H9 (cell line): ENCODE data around the gene CYBC1. TPM values are rescaled to one million over a fixed set of nuclear protein-coding genes. Genes with fewer than 3 reads are reported as not detected.

Experiments
- DNase-seq: peaks from one replicate; pipeline ENCODE4 v3.0.0-alpha.2; 2017
- H2AFZ ChIP-seq: one replicate; pipeline ENCODE4 v1.6.1; 2013; ENCODE audit warnings: mild to moderate bottlenecking, low read length, control low read depth, moderate library complexity
- H2AK5ac ChIP-seq: 2 replicates; pipeline ENCODE4 v1.6.1; 2013; ENCODE audit warnings: low read length, control low read depth, mixed read lengths; ENCODE audit not compliant: insufficient read length
- H2BK120ac ChIP-seq: one replicate; pipeline ENCODE4 v1.6.1; 2013; ENCODE audit warnings: low read depth, mild to moderate bottlenecking, low read length, control low read depth, inconsistent platforms; ENCODE audit not compliant: poor library complexity, severe bottlenecking
- H2BK12ac ChIP-seq: 2 replicates; pipeline ENCODE4 v1.6.1; 2013; ENCODE audit warnings: low read length, control low read depth, mixed read lengths, low read depth; ENCODE audit not compliant: insufficient read length
- H2BK15ac ChIP-seq: 2 replicates; pipeline ENCODE4 v1.6.1; 2013; ENCODE audit warnings: low read depth, low read length, control low read depth
- H2BK20ac ChIP-seq: one replicate; pipeline ENCODE4 v1.6.1; 2013; ENCODE audit warnings: low read depth, mild to moderate bottlenecking, low read length, control low read depth, inconsistent platforms; ENCODE audit not compliant: poor library complexity, severe bottlenecking
- H2BK5ac ChIP-seq: 2 replicates; pipeline ENCODE4 v1.6.1; 2013; ENCODE audit warnings: low read length, control low read depth, mixed read lengths; ENCODE audit not compliant: insufficient read length
- H3K14ac ChIP-seq: 2 replicates; pipeline ENCODE4 v1.6.1; 2013; ENCODE audit warnings: low read length, control low read depth; ENCODE audit not compliant: insufficient read depth
- H3K18ac ChIP-seq: 2 replicates; pipeline ENCODE4 v1.6.1; 2013; ENCODE audit warnings: low read depth, mild to moderate bottlenecking, mixed read lengths, low read length, control low read depth; ENCODE audit not compliant: insufficient read length
- H3K23ac ChIP-seq: 2 replicates; pipeline ENCODE4 v1.6.1; 2013; ENCODE audit warnings: low read length, control low read depth, mixed read lengths, low read depth; ENCODE audit not compliant: insufficient read length
- H3K23me2 ChIP-seq: 2 replicates; pipeline ENCODE4 v1.6.1; 2013; ENCODE audit warnings: low read depth, mild to moderate bottlenecking, mixed read lengths, low read length, control low read depth; ENCODE audit not compliant: insufficient read length, poor library complexity, severe bottlenecking
- H3K27ac ChIP-seq: 2 replicates; pipeline ENCODE4 v1.5.1; 2013; ENCODE audit warnings: low read length, control low read depth, mixed read lengths, low read depth; ENCODE audit not compliant: insufficient read length
- H3K27me3 ChIP-seq: 2 replicates; pipeline ENCODE4 v1.6.1; 2013; ENCODE audit warnings: low read length, control low read depth, inconsistent platforms; ENCODE audit not compliant: insufficient read depth
- H3K4ac ChIP-seq: 2 replicates; pipeline ENCODE4 v1.6.1; 2013; ENCODE audit warnings: low read depth, mild to moderate bottlenecking, control low read depth, inconsistent platforms, low read length, moderate library complexity
- H3K4me1 ChIP-seq: 2 replicates; pipeline ENCODE4 v1.6.1; 2013; ENCODE audit warnings: low read length, control low read depth, inconsistent platforms; ENCODE audit not compliant: insufficient read depth
- H3K4me2 ChIP-seq: 2 replicates; pipeline ENCODE4 v1.6.1; 2013; ENCODE audit warnings: low read length, control low read depth, mixed read lengths; ENCODE audit not compliant: insufficient read length, insufficient read depth
- H3K56ac ChIP-seq: 2 replicates; pipeline ENCODE4 v1.6.1; 2013; ENCODE audit warnings: low read depth, mild to moderate bottlenecking, mixed read lengths, low read length, control low read depth; ENCODE audit not compliant: insufficient read length
- H3K79me1 ChIP-seq: 2 replicates; pipeline ENCODE4 v1.6.1; 2013; ENCODE audit warnings: low read depth, mild to moderate bottlenecking, moderate library complexity, low read length, control low read depth, inconsistent platforms; ENCODE audit not compliant: insufficient read depth, poor library complexity, severe bottlenecking
- H3K79me2 ChIP-seq: 2 replicates; pipeline ENCODE4 v1.6.1; 2013; ENCODE audit warnings: low read length, control low read depth, inconsistent platforms; ENCODE audit not compliant: insufficient read depth
- H3K9ac ChIP-seq: 2 replicates; pipeline ENCODE4 v1.6.1; 2013; ENCODE audit warnings: low read length, control low read depth, mixed read lengths; ENCODE audit not compliant: insufficient read length; ENCODE audit errors: extremely low read depth
- H3K9me3 ChIP-seq: one replicate; pipeline ENCODE4 v1.6.1; 2013; ENCODE audit warnings: low read depth, low read length, inconsistent platforms; ENCODE audit not compliant: control insufficient read depth
- H3T11ph ChIP-seq: one replicate; pipeline ENCODE4 v1.6.1; 2013; ENCODE audit warnings: mild to moderate bottlenecking, low read length, control low read depth, inconsistent platforms
- H4K20me1 ChIP-seq: one replicate; pipeline ENCODE4 v1.6.1; 2013; ENCODE audit not compliant: control insufficient read depth, insufficient read length, insufficient read depth
- H4K5ac ChIP-seq: 2 replicates; pipeline ENCODE4 v1.6.1; 2013; ENCODE audit warnings: low read depth, mild to moderate bottlenecking, mixed read lengths, low read length, control low read depth; ENCODE audit not compliant: insufficient read length
- H4K8ac ChIP-seq: replicated peaks from 2 replicates; pipeline ENCODE4 v1.6.1; 2013; ENCODE audit warnings: low read length, control low read depth, mixed read lengths, low read depth; ENCODE audit not compliant: insufficient read length
- H4K91ac ChIP-seq: 2 replicates; pipeline ENCODE4 v1.6.1; 2013; ENCODE audit warnings: low read depth, mild to moderate bottlenecking, moderate library complexity, mixed read lengths, low read length, control low read depth; ENCODE audit not compliant: insufficient read length
- H3K27ac Mint-ChIP-seq, 3 experiments: 2 replicates in 2 of 3; 3 replicates in 1 of 3; pipeline ENCODE4 v1.8.0; 2020 to 2021; ENCODE audit warnings: mixed read lengths in 3 of 3, mild to moderate bottlenecking in 1 of 3, moderate library complexity in 1 of 3
- H3K27me3 Mint-ChIP-seq: 2 replicates; pipeline ENCODE4 v1.8.0; 2021; ENCODE audit warnings: low read depth, mild to moderate bottlenecking, moderate library complexity, mixed read lengths
- H3K36me3 Mint-ChIP-seq, 3 experiments: 2 replicates in 2 of 3; 3 replicates in 1 of 3; pipeline ENCODE4 v1.8.0; 2020 to 2021; ENCODE audit warnings: low read depth in 3 of 3, mixed read lengths in 3 of 3; ENCODE audit not compliant: insufficient read depth in 1 of 3
- H3K4me1 Mint-ChIP-seq, 2 experiments: 2 replicates each; pipeline ENCODE4 v1.8.0; 2020; ENCODE audit warnings: mixed read lengths in 2 of 2
- H3K4me3 Mint-ChIP-seq, 2 experiments: 2 replicates in 1 of 2; 3 replicates in 1 of 2; pipeline ENCODE4 v1.8.0; 2020 to 2021; ENCODE audit warnings: mild to moderate bottlenecking in 2 of 2, mixed read lengths in 2 of 2, moderate library complexity in 1 of 2
- H3K9me3 Mint-ChIP-seq, 2 experiments: 2 replicates in 1 of 2; 3 replicates in 1 of 2; pipeline ENCODE4 v1.8.0; 2020; ENCODE audit warnings: mild to moderate bottlenecking in 2 of 2, mixed read lengths in 2 of 2, moderate library complexity in 1 of 2
- CTCF ChIP-seq: fragments of 200-600 bp; sonication (generic); conservative IDR thresholded peaks from 3 replicates; pipeline ENCODE4 v1.8.0; 2021; ENCODE audit warnings: antibody characterized with exemption, mild to moderate bottlenecking
- WGBS: extraction: QIAGEN DNeasy Blood & Tissue Kit; methylation state at CpG from one replicate; pipeline ENCODE4 v1.1.7; 2013; ENCODE audit warnings: missing lambda C conversion rate, low lambda C conversion rate, mixed read lengths; ENCODE audit not compliant: insufficient read length; ENCODE audit errors: extremely low coverage; 5-methylcytosine and 5-hydroxymethylcytosine counted together
- long read RNA-seq: library from polyadenylated mRNA; unstranded; transcript quantifications from one replicate; pipeline ENCODE4 v2.0.0, GENCODE V29; 2020
- total RNA-seq: library from RNA; stranded (reverse); gene quantifications from 2 replicates; pipeline ENCODE4 v1.2.1, GENCODE V29; 2021

Gene CYBC1
- 80.4 and 81.7 TPM in 2 replicates for total RNA-seq
- long read RNA-seq, transcript CYBC1-216 (8 exons, 841 nt) = minor isoform, 50 of 627 reads
- long read RNA-seq, transcript CYBC1-203 (6 exons, 2,050 nt) = minor isoform, 14 of 627 reads
- long read RNA-seq, transcript CYBC1-201 (7 exons, 2,093 nt) = major isoform, 379 of 627 reads
- long read RNA-seq, transcript CYBC1-210 (7 exons, 1,053 nt) = minor isoform, 28 of 627 reads
- long read RNA-seq, partial matches to known transcripts = 24 of 627 reads
- long read RNA-seq, other reads (novel, unspliced or antisense) = 95 of 627 reads

GRCh38 chr17:82450357-82451106, at the start of gene CYBC1:
CYBC1 (minus strand) TSS chr17:82450752; CDS start chr17:82449254, 1,498 bp downstream.
- Mint-ChIP-seq H3K4me1 (peaks cover 5 to 17% of the 10 kb centered on the region in 2 experiments), H3K36me3 (peaks cover 7 to 27% (median 27%) of the 10 kb centered on the region in 3 experiments; a peak in 6 of 7 replicates), H3K27ac (peak within 1 kb of the TSS in 1 of 3 experiments; percentile 5; a peak in 1 of 7 replicates), H3K4me3 (peak within 1 kb of the TSS; percentile 81 to 88), H3K9me3 (peaks cover 21 to 35% of the 10 kb centered on the region in 2 experiments), H3K27me3 (peaks cover 16% of the 10 kb centered on the region)
- Histone ChIP-seq H2BK120ac (no peak within 1 kb of the TSS), H3T11ph (no peak within 1 kb of the TSS), H3K27ac (no peak within 1 kb of the TSS), H3K9ac (peak within 1 kb of the TSS; percentile 61), H4K8ac (no peak within 1 kb of the TSS), H3K23me2 (no peaks in the 10 kb centered on the region), H2BK5ac (no peak within 1 kb of the TSS), H3K4me1 (no peaks in the 10 kb centered on the region; the same call in 1 of the 2 replicates), H2BK20ac (no peak within 1 kb of the TSS), H3K4me2 (peak within 1 kb of the TSS; percentile 62), H3K9me3 (no peaks in the 10 kb centered on the region), H3K79me2 (no peaks in the 10 kb centered on the region), H3K23ac (no peak within 1 kb of the TSS), H3K18ac (peak within 1 kb of the TSS; percentile 82), H4K20me1 (no peaks in the 10 kb centered on the region), H2AFZ (no peak within 1 kb of the TSS), H3K79me1 (no peaks in the 10 kb centered on the region), H4K5ac (no peak within 1 kb of the TSS), H2AK5ac (no peak within 1 kb of the TSS), H3K14ac (peak within 1 kb of the TSS; percentile 5), H3K27me3 (no peaks in the 10 kb centered on the region), H4K91ac (no peak within 1 kb of the TSS), H3K4ac (no peak within 1 kb of the TSS), H3K56ac (no peak within 1 kb of the TSS), H2BK15ac (no peak within 1 kb of the TSS), H2BK12ac (no peak within 1 kb of the TSS)
- no CpG with 5 or more reads among the region's 91 CpGs for WGBS
- peak; percentile 96 for DNase-seq
- TF ChIP-seq CTCF = no peak
